Body of pancreas (tissue), 4 donors: ENCODE measurements around the gene ST6GALNAC6. TPM values are rescaled to one million over a fixed set of nuclear protein-coding genes. Genes with fewer than 3 reads are reported as not detected.

Experiments
- ATAC-seq: fragments of 150-250 bp; one replicate; pipeline ENCODE4 v1.9.1; 2016
- DNase-seq, 4 donors: peaks; one replicate each; pipeline ENCODE4 v3.0.0-alpha.2; 2019
- H3K27ac ChIP-seq, 4 donors: fragments of 200-600 bp; sonication (generic); 1 replicate in 3 of 4; 2 replicates in 1 of 4; pipeline versions ENCODE4 v1.5.1 to v1.6.1; 2016 to 2019; ENCODE audit warnings: mild to moderate bottlenecking in 1 of 4, mixed read lengths in 1 of 4, moderate library complexity in 1 of 4
- H3K27me3 ChIP-seq, 2 donors: fragments of 200-600 bp; sonication (generic); one replicate each; pipeline ENCODE4 v1.6.0; 2016; ENCODE audit warnings: mild to moderate bottlenecking in 1 of 2
- H3K36me3 ChIP-seq, 2 donors: fragments of 200-600 bp; sonication (generic); replicated peaks in 1 of 2; 2 replicates each; pipeline ENCODE4 v1.5.1; 2016; ENCODE audit warnings: low read depth in 2 of 2; ENCODE audit not compliant: insufficient read depth in 1 of 2
- H3K4me1 ChIP-seq: fragments of 200-600 bp; sonication (generic); one replicate; pipeline ENCODE4 v1.6.0; 2016
- H3K4me3 ChIP-seq, 2 donors: fragments of 200-600 bp; sonication (generic); 1 replicate in 1 of 2; 2 replicates in 1 of 2; pipeline ENCODE4 v1.5.1; 2016 to 2019
- H3K9me3 ChIP-seq, 3 donors: fragments of 200-600 bp; sonication (generic); 1 replicate in 2 of 3; 2 replicates in 1 of 3; pipeline ENCODE4 v1.5.1; 2016
- CTCF ChIP-seq, 7 experiments: fragments of 450-650 bp in 4 of 7; fragments of 200-600 bp in 3 of 7; sonication (generic) in 3 of 7; IDR thresholded peaks; one replicate each; pipeline ENCODE4 v1.5.1; 2016 to 2019; ENCODE audit warnings: antibody characterized with exemption in 7 of 7
- POLR2A ChIP-seq, 3 donors: fragments of 450-650 bp; IDR thresholded peaks; one replicate each; pipeline ENCODE4 v1.6.1; 2016; ENCODE audit warnings: antibody characterized with exemption in 3 of 3, mild to moderate bottlenecking in 2 of 3
- WGBS, 2 donors: methylation state at CpG; one replicate each; pipeline ENCODE4 v1.1.5; 2017; 5-methylcytosine and 5-hydroxymethylcytosine counted together
- intact Hi-C: fragments of 100-400 bp; cut with DNase I; formaldehyde crosslinking; loops from one replicate; pipeline ENCODE4 v1.15.1; 2023
- total RNA-seq, 2 donors: library from RNA; depleted of rRNA; stranded (reverse); fragments of >200 nt; gene quantifications; one replicate each; pipeline ENCODE4 v1.1.0, GENCODE V29; 2016

Gene ST6GALNAC6
- total RNA-seq, 2 donors from 2014 or later: 46.1 to 66.7 TPM

GRCh38 chr9:127893392-127893791 lies 6.0 kb downstream of the ST6GALNAC6 start:
- TF ChIP-seq POLR2A (IDR thresholded peaks at IDR 0.05) (no peak), CTCF (IDR thresholded peaks at IDR 0.05) (no peak)
- DNase-seq: no peak
- Histone ChIP-seq H3K9me3 (peaks cover 0 to 15% (median 0%) of the 10 kb centered on the region in 3 donors), H3K4me3 (no peak overlapping the region), H3K27ac (no peak overlapping the region), H3K36me3 (peaks cover 21 to 28% of the 10 kb centered on the region in 2 donors), H3K27me3 (no peaks in the 10 kb centered on the region), H3K4me1 (peaks cover 20% of the 10 kb centered on the region)
- ATAC-seq: no peak
- 94 to 96% methylated on average over 4 of the region's 4 CpGs for WGBS, 2 donors
- intact Hi-C loops: no loop called here

DNA sequence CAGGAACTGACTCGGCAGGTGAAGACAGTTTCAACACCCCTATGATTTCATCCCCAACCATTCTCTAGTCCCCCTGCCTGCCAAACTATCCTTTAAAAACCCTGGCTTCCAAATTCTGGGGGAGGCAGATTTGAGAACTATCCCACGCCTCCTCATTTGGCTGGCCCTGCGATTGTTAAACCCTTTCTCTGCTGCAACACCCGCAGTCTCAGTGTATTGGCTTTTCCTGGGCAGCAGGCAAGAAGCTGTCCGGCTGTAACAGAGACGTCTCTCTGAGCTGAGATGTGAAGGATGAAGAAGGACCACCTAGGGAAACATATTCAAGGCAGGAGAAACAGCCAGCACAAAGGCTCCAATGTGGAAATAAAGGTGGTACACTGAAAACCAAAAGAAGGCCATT lies 6.6 kb downstream of the ST6GALNAC6 start:
- Histone ChIP-seq H3K9me3 (peaks cover 0 to 15% (median 0%) of the 10 kb centered on the region in 3 donors), H3K4me1 (peaks cover 18% of the 10 kb centered on the region), H3K4me3 (no peak overlapping the region), H3K27ac (no peak overlapping the region), H3K27me3 (no peaks in the 10 kb centered on the region), H3K36me3 (peaks cover 21 to 28% of the 10 kb centered on the region in 2 donors)
- ATAC-seq (no peak), DNase-seq (no peak)
- TF ChIP-seq CTCF (IDR thresholded peaks at IDR 0.05) (no peak), POLR2A (IDR thresholded peaks at IDR 0.05) (no peak)
- WGBS, 2 donors: 93 to 95% methylated on average over 6 of the region's 6 CpGs
- intact Hi-C loops: no loop called here

GRCh38 chr9:127890053-127890452 lies 9.3 kb downstream of the ST6GALNAC6 start:
- DNase-seq (no peak), ATAC-seq (no peak)
- intact Hi-C loops: no loop called here
- no peak overlapping the region for H3K27ac ChIP-seq
- H3K36me3 ChIP-seq: peaks cover 21 to 38% of the 10 kb centered on the region in 2 donors
- WGBS, 2 donors: 93 to 95% methylated on average over 3 of the region's 3 CpGs
- H3K4me1 ChIP-seq: peaks cover 14% of the 10 kb centered on the region
- no peak for TF ChIP-seq POLR2A (IDR thresholded peaks at IDR 0.05)
- TF ChIP-seq CTCF (IDR thresholded peaks at IDR 0.05): no peak
- H3K4me3 ChIP-seq: no peak overlapping the region
- peaks cover 0 to 15% (median 0%) of the 10 kb centered on the region in 3 donors for H3K9me3 ChIP-seq
- H3K27me3 ChIP-seq: no peaks in the 10 kb centered on the region

DNA sequence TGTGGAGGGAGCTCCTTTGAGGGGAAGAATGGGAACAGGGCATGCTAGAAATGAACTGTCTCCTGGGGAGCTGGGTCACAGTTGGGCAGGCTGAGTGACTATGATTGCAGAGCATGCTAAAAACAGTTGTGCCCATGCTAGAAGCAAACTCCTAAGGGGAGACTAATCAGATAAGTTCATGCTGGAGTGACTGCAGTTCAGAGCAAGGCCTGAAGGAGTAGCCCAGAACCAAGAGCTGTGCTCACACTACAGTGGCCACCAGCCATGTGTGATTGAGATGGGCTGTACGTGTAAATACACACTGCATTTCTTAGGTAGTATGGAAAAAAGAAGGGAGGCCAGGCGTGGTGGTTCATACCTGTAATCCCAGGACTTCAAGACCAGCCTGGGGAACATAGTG lies 11.6 kb downstream of the ST6GALNAC6 start:
- Histone ChIP-seq H3K27me3 (no peaks in the 10 kb centered on the region), H3K4me3 (no peak overlapping the region), H3K4me1 (peaks cover 29% of the 10 kb centered on the region), H3K36me3 (peaks cover 6 to 18% of the 10 kb centered on the region in 2 donors), H3K27ac (no peak overlapping the region), H3K9me3 (peaks cover 0 to 2% (median 0%) of the 10 kb centered on the region in 3 donors)
- ATAC-seq (no peak), DNase-seq (no peak)
- intact Hi-C loops: no loop called here
- TF ChIP-seq POLR2A (IDR thresholded peaks at IDR 0.05): no peak
- TF ChIP-seq CTCF (IDR thresholded peaks at IDR 0.05): no peak
- 80 to 81% methylated on average over 2 of the region's 2 CpGs for WGBS, 2 donors

GRCh38 chr9:127886401-127886972 lies 12.9 kb downstream of the ST6GALNAC6 start:
- ATAC-seq (no peak), DNase-seq (no peak)
- H3K4me3 ChIP-seq: no peak overlapping the region
- WGBS, 2 donors: 96% methylated on average over 16 to 18 of the region's 18 CpGs
- peak overlapping the region in 1 of 4 donors; percentile 65 for H3K27ac ChIP-seq
- no peak for TF ChIP-seq CTCF (IDR thresholded peaks at IDR 0.05)
- TF ChIP-seq POLR2A (IDR thresholded peaks at IDR 0.05): no peak
- H3K27me3 ChIP-seq: no peaks in the 10 kb centered on the region
- H3K4me1 ChIP-seq: peaks cover 29% of the 10 kb centered on the region
- peaks cover 5 to 17% of the 10 kb centered on the region in 2 donors for H3K36me3 ChIP-seq
- H3K9me3 ChIP-seq: no peaks in the 10 kb centered on the region
- intact Hi-C loops: no loop called here
